GM12865 (cell line): ENCODE data around the gene FAM47E.

Experiments
- DNase-seq: peaks from one replicate; pipeline ENCODE4 v3.0.0; 2010; ENCODE audit warnings: low read depth
- H3K4me3 ChIP-seq: 2 replicates; pipeline ENCODE4 v1.5.1; 2011; ENCODE audit warnings: mild to moderate bottlenecking, low read depth, low read length, control low read depth
- CTCF ChIP-seq: IDR thresholded peaks from 2 replicates; pipeline ENCODE4 v1.5.1; 2011; ENCODE audit warnings: low read length, control low read depth, low read depth, inconsistent platforms; ENCODE audit not compliant: insufficient read depth; ENCODE audit errors: missing control alignments

Gene FAM47E

GRCh38 chr4:76265631-76266218 is 14.2 kb downstream of the FAM47E start:
- no peak for TF ChIP-seq CTCF
- DNase-seq = no peak
- no peak overlapping the region for H3K4me3 ChIP-seq

GRCh38 chr4:76266627-76267026 is 15.1 kb downstream of the FAM47E start:
- DNase-seq = no peak
- no peak for TF ChIP-seq CTCF
- no peak overlapping the region for H3K4me3 ChIP-seq

DNA sequence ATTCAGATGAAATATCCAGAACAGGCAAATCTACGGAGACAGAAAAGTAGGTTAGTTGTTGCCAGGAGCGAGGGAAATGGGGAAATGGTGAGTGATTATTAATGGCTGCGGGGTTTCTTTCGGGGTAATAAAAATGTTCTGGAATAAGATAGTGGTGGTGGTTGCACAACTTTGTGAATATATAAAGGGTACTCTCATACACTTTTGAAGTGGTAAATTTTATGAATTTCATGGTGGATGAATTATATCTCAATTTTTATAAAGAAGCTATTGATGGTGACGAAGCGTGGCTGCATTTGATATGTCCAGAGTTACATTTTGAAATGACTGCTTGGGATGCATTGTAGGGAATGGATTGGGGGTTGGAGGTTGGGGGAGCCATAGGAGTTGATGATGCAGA is 16.3 kb downstream of the FAM47E start:
- no peak for TF ChIP-seq CTCF
- no peak for DNase-seq
- H3K4me3 ChIP-seq = no peak overlapping the region

DNA sequence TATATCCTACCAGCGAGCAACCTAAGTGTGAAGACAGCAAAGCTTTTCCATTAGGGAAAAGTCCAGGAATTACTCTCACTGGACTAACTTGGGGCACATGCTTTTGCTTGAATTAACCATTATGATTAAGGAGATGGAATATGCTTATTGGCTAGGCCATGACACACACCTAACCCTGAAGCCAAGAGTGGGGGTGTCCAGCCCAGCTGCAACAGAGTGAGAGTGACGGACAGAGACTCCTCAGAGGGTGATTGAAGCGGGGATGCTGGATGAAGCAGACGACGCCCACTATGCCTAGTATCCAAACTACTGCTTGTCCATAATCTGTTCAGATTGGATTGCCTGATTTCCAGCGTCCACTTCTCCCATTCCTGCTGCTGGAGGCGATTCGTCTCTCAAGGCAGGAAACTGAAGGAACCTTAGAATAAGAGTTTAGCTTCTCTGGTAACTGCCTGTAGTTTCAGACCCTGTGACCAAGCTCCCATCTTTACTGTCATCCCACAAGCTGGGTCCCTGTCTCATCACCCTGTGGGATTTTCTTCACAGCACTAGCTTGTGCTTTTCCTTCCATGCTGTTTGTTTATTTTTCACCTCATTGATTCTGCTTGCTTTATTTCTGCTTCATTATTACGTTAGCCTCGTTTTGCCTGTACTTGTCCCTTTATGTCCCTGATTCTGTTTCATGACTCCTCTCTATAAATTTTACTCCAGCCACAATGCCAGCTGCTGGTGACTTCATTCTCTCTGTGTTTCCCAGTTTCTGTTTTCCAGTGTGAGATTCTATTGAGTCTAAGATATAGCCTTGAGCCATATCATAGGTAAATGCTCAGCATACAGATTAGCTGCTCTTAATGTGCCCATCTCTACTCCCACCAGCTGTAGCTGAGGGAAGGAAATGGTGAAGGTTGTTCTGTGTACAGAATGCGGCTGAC is 19.0 kb downstream of the FAM47E start:
- TF ChIP-seq CTCF = no peak
- H3K4me3 ChIP-seq = no peak overlapping the region
- DNase-seq = no peak

GRCh38 chr4:76271248-76271647 is 19.7 kb downstream of the FAM47E start:
- TF ChIP-seq CTCF = no peak
- H3K4me3 ChIP-seq = no peak overlapping the region
- no peak for DNase-seq

- TF ChIP-seq CTCF = no peak
- no peak overlapping the region for H3K4me3 ChIP-seq
- no peak for DNase-seq
Observed at GRCh38 chr4:76272073-76272472, 20.6 kb downstream of the FAM47E start.

- no peak for DNase-seq
- TF ChIP-seq CTCF = no peak
- H3K4me3 ChIP-seq = no peak overlapping the region
Observed at GRCh38 chr4:76272582-76272981, 21.1 kb downstream of the FAM47E start.
